Immature natural killer cell (primary cell): Measurements from ENCODE around the gene TMEM134. TPM values are rescaled to one million over a fixed set of nuclear protein-coding genes. Genes with fewer than 3 reads are reported as not detected.

Experiments used
- DNase-seq, 3 donors: peaks; one replicate each; pipeline ENCODE4 v3.0.0; 2022; ENCODE audit warnings: mixed read lengths in 1 of 3
- H3K27ac Mint-ChIP-seq, 6 donors: one replicate each; pipeline ENCODE4 v1.8.0; 2020; ENCODE audit warnings: mixed read lengths in 6 of 6, mild to moderate bottlenecking in 5 of 6, inconsistent platforms in 4 of 6, moderate library complexity in 3 of 6
- H3K27me3 Mint-ChIP-seq, 3 donors: one replicate each; pipeline ENCODE4 v1.8.0; 2020 to 2021; ENCODE audit warnings: low read depth in 3 of 3, mild to moderate bottlenecking in 3 of 3, mixed read lengths in 3 of 3, moderate library complexity in 3 of 3, inconsistent platforms in 1 of 3
- H3K36me3 Mint-ChIP-seq, 3 donors: one replicate each; pipeline ENCODE4 v1.8.0; 2020; ENCODE audit warnings: mixed read lengths in 3 of 3, inconsistent platforms in 2 of 3, mild to moderate bottlenecking in 2 of 3
- H3K4me1 Mint-ChIP-seq, 2 donors: one replicate each; pipeline ENCODE4 v1.8.0; 2020; ENCODE audit warnings: inconsistent platforms in 2 of 2, mild to moderate bottlenecking in 2 of 2, mixed read lengths in 2 of 2, moderate library complexity in 1 of 2
- H3K4me3 Mint-ChIP-seq, 5 donors: one replicate each; pipeline ENCODE4 v1.8.0; 2020; ENCODE audit warnings: mild to moderate bottlenecking in 5 of 5, mixed read lengths in 5 of 5, inconsistent platforms in 3 of 5, moderate library complexity in 3 of 5
- H3K9me3 Mint-ChIP-seq, 6 donors: one replicate each; pipeline ENCODE4 v1.8.0; 2020; ENCODE audit warnings: mild to moderate bottlenecking in 6 of 6, mixed read lengths in 6 of 6, inconsistent platforms in 4 of 6, moderate library complexity in 3 of 6
- polyA plus RNA-seq, 3 donors: library from polyadenylated mRNA; unstranded; fragments of 300-500 nt; fragmentation: Illumina TruSeq; gene quantifications; one replicate each; pipeline ENCODE4 v1.2.3, GENCODE V29; 2021

The TMEM134 gene
- polyA plus RNA-seq, 3 donors from 2014 or later, result 154 to 255 (median 189) TPM

DNA sequence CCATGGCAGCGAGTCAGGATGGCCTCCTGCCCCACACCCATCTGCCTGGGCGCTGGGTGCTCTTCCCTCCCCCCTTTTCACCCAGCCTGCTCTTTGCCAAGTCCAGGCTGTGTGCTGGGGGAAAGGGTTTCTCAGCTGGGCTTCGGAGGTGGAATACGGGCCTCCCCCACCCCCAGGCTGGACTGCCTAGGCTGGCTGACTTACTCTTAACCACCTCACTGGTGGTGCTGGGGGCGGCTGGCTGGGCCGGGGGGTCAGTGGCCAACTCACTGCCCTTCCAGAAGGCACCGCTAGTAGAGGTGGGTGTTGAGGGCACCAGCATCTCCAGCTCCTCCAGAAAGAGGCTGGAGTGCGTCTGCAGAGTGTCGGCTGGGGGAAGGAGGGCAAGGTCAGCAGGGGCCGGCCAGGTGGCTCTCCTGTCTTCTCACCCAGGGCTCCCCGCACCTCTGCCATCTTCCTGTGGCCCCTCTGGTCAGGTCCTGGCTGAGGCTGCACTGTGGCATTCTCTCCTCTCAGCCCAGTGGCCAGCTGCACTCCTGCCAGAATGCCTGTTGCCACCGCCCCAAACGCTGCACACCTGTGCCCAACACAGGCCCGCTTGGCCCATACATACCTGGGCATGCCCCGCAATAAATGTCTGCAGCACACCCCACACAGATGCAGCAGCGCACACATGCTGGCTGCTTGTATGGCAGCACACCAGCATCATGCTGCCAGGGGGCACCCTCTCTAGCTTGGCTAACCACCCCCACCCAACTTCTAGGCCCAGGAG lies 26.4 kb upstream of the TMEM134 start:
- Mint-ChIP-seq H3K27me3 (peaks cover 0 to 2% (median 2%) of the 10 kb centered on the region in 3 donors), H3K4me3 (no peak overlapping the region), H3K36me3 (no peaks in the 10 kb centered on the region), H3K9me3 (no peaks in the 10 kb centered on the region), H3K4me1 (peaks cover 0 to 2% of the 10 kb centered on the region in 2 donors), H3K27ac (no peak overlapping the region)
- DNase-seq, result no peak

DNA sequence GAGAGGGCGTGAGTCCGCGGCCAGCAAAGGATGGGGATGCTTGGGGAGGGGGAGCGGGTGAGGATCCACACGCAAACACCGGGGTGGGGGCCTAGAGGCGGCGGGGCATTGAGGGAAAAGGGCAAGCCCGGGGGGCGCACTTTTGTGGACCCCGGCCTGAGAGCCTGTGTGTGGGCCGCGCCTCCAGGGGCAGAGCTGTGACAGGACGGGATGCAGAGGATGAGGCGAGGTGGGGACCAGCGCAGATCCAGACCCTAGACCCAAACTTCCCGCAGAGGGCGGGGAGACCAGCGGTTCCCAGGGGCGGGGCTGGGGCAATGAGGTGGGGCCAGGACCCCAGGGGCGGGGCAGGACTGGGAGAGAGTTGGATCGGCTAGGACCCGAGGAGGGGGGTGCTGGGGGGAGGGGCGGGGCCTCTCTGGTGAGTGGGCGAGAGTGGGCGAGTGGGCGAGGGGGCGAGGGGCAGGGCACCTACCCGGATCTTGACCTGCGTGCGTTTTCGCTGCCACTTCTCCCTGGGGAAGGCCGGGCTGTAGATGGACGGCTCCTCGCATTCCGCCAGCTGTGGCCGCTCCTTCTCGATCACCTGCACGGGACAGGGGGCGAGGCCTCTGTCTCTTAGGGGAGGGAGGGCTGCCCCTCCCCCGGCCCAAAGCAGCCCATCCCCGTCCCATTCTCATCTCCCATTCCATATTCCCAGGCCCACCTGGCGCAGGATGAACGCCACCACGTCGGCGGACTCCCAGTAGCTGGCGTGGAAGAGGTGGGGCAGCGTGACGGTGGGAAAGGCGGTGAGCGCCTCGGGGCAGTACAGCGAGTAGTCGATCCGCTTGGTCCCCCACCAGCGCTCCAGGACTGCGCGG lies 25.6 kb upstream of the TMEM134 start:
- no peak overlapping the region for H3K4me3 Mint-ChIP-seq
- H3K4me1 Mint-ChIP-seq, result peaks cover 0 to 2% of the 10 kb centered on the region in 2 donors
- DNase-seq, result no peak
- peaks cover 0 to 3% (median 0%) of the 10 kb centered on the region in 3 donors for H3K36me3 Mint-ChIP-seq
- no peaks in the 10 kb centered on the region for H3K9me3 Mint-ChIP-seq
- no peak overlapping the region for H3K27ac Mint-ChIP-seq
- H3K27me3 Mint-ChIP-seq, result peaks cover 0 to 2% (median 1%) of the 10 kb centered on the region in 3 donors

DNA sequence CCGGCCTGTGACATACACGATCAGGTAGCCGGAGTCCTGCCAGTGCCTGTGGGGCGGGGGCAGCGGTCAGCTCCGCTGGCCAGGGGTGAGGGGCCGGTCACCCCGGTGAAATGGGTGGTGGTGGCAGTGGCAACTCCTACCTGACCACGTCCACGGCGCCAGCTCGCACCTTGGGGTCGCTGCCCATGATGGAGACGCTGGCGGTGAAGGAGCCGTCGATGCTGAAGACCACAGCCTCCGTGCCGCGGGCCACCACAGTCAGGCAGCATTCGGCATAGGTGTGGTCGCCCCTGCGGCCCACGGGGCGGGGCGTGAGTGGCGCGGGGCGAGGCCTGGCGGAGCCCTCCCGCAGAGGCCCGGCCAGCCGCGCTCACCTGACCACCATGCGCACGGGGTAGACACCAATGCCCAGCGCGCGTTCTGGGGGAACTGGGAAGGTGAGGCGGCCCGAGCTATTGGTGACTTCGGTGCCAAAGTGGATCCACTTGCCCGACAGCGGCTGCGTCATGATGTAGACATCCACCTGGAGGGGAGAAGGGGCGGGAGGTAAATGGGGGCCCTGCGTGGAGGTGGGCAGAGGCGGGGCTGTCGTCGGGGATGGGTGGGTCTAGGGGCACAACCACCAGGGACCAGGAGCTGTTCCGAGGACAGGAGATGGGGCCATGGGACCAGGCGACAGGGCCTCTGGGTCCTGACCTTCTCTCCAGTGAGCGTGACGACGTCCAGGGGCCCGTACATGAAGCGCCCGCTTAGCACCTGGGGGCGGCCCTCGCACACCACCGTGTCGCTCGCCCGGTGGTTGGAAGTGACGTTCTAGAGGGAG lies 24.7 kb upstream of the TMEM134 start:
- Mint-ChIP-seq H3K27me3 (peaks cover 0 to 1% (median 0%) of the 10 kb centered on the region in 3 donors), H3K36me3 (peaks cover 0 to 5% (median 0%) of the 10 kb centered on the region in 3 donors), H3K4me1 (peaks cover 0 to 2% of the 10 kb centered on the region in 2 donors), H3K4me3 (no peak overlapping the region), H3K27ac (no peak overlapping the region), H3K9me3 (no peaks in the 10 kb centered on the region)
- DNase-seq, result no peak

DNA sequence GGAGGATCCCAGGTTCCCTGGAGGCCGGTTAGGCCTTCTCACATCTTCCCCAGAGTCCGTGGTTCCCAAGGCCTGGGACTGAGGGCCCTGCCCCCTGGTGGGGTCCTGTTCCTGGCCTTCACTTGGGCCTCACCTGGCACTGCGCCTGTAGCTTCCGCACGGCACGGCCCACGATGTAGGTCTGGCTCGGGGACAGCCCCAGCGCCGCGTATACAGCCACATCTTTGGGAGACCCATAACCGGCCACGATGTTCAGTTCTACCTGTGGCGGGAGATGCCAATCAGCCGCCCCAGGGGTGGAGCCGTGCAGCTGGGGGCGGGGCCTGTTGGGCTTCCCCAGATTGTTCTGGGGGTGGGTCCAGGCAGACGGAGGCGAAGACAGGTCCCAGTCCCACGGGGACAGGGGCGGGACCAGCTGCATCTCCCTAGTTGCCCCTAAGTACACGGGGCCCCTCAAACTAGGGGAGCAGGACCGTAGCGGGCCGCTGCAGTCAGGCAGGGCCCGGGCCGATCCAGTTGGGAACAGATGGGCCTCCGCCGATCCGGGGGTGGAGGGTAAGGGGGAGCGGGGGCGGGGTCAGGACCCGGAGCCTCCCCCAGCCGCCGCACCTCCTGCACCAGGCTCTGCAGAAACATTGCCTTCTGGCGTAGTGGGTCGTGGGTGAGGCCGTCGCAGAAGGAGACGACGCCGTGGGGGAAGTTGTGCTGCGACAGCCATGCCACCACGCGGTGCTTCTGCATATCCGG lies 23.9 kb upstream of the TMEM134 start:
- no peak overlapping the region for H3K27ac Mint-ChIP-seq
- peaks cover 0 to 7% (median under 1%) of the 10 kb centered on the region in 3 donors for H3K36me3 Mint-ChIP-seq
- peaks cover 3 to 5% of the 10 kb centered on the region in 2 donors for H3K4me1 Mint-ChIP-seq
- H3K27me3 Mint-ChIP-seq, result peaks cover 0 to 1% (median 0%) of the 10 kb centered on the region in 3 donors
- DNase-seq, result no peak
- no peaks in the 10 kb centered on the region for H3K9me3 Mint-ChIP-seq
- no peak overlapping the region for H3K4me3 Mint-ChIP-seq

DNA sequence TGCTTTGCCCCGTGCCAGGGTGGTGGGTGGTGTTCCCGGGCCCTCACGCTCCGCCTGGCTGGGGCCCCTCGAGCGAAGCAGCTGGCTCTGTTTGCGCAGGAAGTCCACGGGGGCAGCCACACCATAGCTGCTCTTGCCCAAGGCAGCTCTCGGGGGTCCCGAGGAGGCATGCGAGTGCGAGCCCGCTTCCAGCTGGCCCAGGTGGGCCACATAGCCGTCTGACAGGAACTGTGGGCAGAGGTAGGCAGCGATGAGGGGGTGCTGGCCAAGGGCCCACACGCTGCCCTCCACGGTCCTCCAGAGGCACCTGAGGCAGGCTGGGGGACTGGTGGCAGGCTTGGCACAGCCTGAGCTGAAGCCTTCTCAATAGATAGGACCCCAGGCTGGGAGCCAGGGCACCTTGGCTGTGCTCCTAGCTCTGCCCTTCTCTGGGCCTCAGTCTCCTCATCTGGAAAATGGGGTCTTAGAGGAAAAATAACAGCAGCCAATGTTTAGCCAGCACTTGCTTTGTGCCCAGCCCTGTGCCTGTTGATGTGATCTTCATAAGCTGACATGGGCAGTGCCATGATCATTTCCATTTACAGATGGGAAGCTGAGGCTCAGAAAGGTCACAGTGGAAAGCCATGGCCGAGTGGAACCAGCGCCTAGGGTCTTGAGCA lies 23.1 kb upstream of the TMEM134 start:
- Mint-ChIP-seq H3K36me3 (peaks cover 0 to 15% (median 5%) of the 10 kb centered on the region in 3 donors), H3K27ac (no peak overlapping the region), H3K9me3 (no peaks in the 10 kb centered on the region), H3K27me3 (peaks cover 0 to 1% (median 0%) of the 10 kb centered on the region in 3 donors), H3K4me1 (peaks cover 10 to 11% of the 10 kb centered on the region in 2 donors), H3K4me3 (no peak overlapping the region)
- no peak for DNase-seq

DNA sequence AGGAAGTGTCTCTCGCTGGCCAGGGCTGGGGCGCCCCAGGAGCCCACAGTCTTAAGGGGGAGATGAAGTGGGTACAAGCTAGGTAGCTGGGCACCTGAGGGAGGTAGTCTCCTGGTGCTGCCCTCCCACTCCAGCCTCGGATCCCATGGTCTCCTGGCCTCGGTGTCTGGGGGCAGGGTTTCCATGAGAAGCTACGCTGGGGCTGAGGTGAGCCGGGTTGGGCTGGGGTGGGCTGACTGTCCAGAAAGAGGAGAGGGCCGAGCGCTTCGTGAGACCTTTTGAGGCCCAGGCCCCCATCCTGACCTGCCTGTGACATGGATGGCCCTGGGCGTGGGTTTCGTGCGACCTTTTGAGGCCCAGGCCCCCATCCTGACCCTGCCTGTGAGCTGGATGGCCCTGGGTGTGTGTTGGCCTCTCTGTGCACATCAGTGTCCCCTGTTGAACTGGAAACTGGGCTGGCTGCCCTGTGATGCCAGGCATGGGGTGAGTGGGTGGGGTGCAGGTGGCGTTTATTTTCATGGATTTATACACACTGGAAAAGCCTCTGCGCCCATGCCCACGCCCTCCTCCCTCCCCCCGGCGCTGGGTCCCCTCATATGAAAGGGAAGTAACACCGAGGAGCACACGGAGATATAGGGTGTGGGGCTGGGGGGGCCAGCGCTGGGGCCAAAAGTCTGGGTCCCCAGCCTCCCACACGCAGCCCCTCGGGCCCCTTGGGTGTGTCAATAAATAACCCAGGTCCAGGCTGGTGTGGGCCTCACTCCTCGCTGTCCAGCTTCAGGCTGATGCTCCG lies 22.4 kb upstream of the TMEM134 start:
- Mint-ChIP-seq H3K27ac (no peak overlapping the region), H3K36me3 (peaks cover 0 to 15% (median 6%) of the 10 kb centered on the region in 3 donors)
- no peak for DNase-seq

DNA sequence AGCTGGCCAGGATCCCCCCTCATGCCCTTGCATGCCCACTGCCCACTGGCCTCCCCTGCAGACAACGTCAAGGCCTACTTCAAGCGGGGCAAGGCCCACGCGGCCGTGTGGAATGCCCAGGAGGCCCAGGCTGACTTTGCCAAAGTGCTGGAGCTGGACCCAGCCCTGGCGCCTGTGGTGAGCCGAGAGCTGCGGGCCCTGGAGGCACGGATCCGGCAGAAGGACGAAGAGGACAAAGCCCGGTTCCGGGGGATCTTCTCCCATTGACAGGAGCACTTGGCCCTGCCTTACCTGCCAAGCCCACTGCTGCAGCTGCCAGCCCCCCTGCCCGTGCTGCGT lies 21.6 kb upstream of the TMEM134 start:
- Mint-ChIP-seq H3K36me3 (peaks cover 0 to 15% (median 9%) of the 10 kb centered on the region in 3 donors), H3K27ac (no peak overlapping the region), H3K4me3 (no peak overlapping the region), H3K9me3 (no peaks in the 10 kb centered on the region), H3K27me3 (no peaks in the 10 kb centered on the region), H3K4me1 (peaks cover 24 to 26% of the 10 kb centered on the region in 2 donors)
- no peak for DNase-seq

More for the DNA sequence above, 22.4 kb upstream of the TMEM134 start:
- no peak overlapping the region for H3K4me3 Mint-ChIP-seq
- no peaks in the 10 kb centered on the region for H3K9me3 Mint-ChIP-seq
- peaks cover 0 to 1% (median 0%) of the 10 kb centered on the region in 3 donors for H3K27me3 Mint-ChIP-seq
- peaks cover 16 to 18% of the 10 kb centered on the region in 2 donors for H3K4me1 Mint-ChIP-seq

DNA sequence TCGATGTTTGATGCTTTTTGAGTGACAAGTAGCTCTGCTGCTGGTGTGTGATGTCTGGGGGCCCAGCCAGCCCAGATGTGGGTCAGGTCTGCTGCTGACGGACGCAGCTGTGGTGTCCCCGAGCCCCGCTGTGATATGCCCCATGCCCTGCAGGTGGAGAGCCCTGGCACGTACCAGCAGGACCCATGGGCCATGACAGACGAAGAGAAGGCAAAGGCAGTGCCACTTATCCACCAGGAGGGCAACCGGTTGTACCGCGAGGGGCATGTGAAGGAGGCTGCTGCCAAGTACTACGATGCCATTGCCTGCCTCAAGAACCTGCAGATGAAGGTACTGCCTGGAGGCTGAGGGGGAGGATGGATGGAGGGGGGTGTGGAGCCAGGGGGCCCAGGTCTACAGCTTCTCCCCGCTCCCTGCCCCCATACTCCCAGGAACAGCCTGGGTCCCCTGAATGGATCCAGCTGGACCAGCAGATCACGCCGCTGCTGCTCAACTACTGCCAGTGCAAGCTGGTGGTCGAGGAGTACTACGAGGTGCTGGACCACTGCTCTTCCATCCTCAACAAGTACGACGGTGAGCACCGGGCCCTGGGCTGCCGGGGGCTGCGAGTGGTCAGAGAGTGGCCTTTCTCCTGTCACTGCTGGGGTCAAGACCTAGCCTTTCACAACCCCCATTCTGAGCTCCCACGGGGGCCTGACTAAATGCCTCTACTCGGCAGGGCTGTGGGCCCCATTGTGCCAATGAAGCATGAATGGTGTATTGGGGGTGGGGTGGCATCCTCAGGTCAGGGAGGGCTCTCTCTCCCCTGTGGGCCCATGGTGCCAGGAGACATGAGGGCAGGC lies 21.1 kb upstream of the TMEM134 start:
- Mint-ChIP-seq H3K27ac (peak overlapping the region in 3 of 6 donors; percentile 55 to 80 (median 58)), H3K27me3 (no peaks in the 10 kb centered on the region), H3K36me3 (peaks cover 0 to 15% (median 9%) of the 10 kb centered on the region in 3 donors), H3K9me3 (no peaks in the 10 kb centered on the region), H3K4me3 (no peak overlapping the region), H3K4me1 (peaks cover 28 to 31% of the 10 kb centered on the region in 2 donors)
- DNase-seq, result no peak

DNA sequence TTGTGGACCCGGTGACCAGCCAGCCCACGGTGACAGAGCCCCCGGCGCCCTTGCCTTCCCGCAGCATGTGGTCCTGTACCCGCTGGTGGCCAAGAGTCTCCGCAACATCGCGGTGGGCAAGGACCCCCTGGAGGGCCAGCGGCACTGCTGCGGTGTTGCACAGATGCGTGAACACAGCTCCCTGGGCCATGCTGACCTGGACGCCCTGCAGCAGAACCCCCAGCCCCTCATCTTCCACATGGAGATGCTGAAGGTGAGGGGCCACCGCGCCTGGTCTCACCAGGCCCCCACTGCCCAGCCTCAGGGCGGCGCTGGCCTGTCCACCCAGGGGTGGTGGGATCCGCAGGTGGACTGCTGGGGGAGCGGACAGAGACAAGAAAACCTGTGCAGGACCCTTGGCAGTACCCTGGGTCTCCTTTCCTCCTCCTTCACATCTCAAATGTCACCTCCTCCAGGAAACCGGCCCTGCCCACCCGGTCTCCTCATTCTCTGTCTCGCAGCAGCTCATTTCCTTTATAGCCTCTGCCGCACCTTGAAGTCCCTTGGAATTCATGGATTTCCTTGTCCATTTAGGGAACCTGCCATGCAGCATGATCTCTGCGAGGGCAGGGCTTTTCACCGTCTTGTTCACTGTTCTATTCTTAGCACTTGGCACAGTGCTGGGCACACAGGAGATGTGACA lies 20.3 kb upstream of the TMEM134 start:
- Mint-ChIP-seq H3K36me3 (peaks cover 0 to 15% (median 9%) of the 10 kb centered on the region in 3 donors), H3K4me1 (peaks cover 35 to 38% of the 10 kb centered on the region in 2 donors), H3K4me3 (no peak overlapping the region), H3K27me3 (peaks cover 0 to 2% (median under 1%) of the 10 kb centered on the region in 3 donors), H3K9me3 (no peaks in the 10 kb centered on the region), H3K27ac (peak overlapping the region in 2 of 6 donors; percentile 55 to 80)
- DNase-seq, result no peak

DNA sequence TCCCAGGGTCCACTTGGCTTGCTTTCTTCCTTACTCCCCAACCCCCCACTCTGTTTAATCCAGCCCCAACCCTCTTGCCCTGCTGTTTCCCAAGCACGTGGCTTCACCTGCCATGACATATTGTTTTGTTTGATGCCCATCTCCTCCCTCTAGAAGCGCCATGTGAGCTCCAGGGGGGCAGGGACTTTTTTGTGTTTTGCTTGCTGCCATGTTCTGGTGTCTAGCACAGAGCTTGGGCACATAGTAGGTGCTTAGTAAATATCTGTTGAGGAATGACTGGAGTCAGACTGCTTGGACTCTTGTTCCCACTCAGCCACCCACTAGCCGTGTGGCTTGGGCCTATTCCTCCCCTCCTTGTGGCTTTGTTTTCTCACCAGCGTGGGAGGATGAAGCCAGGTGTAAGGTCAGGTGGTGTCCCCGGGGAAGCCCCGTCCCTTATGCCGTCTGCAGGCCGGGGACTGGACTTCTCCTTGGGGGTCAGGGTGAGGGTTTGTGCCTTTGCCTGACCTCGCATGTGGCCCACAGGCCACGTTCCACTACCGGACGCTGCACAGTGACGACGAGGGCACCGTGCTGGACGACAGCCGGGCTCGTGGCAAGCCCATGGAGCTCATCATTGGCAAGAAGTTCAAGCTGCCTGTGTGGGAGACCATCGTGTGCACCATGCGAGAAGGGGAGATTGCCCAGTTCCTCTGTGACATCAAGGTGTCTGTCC lies 17.6 kb upstream of the TMEM134 start:
- Mint-ChIP-seq H3K4me3 (peak overlapping the region; percentile 52 to 82 (median 75)), H3K36me3 (peaks cover 0 to 15% (median 9%) of the 10 kb centered on the region in 3 donors), H3K27me3 (peaks cover 4 to 9% (median 6%) of the 10 kb centered on the region in 3 donors), H3K4me1 (peaks cover 57 to 60% of the 10 kb centered on the region in 2 donors), H3K27ac (peak overlapping the region; percentile 66 to 90 (median 87)), H3K9me3 (no peaks in the 10 kb centered on the region)
- DNase-seq, result peak; percentile 27 to 50 (median 40)
